ENCODE data around the gene HIVEP3.

GRCh38 chr1:41559331-41559730 is 359.4 kb downstream of the HIVEP3 start:
- TF ChIP-seq CTCF (IDR thresholded peaks at IDR 0.05), result no peak
- no peak for TF ChIP-seq POLR2A (IDR thresholded peaks at IDR 0.05)

Data from body of pancreas (tissue), 4 donors.